CD4-positive, alpha-beta T cell (primary cell): Measurements from ENCODE around the gene LGI1. TPM values are rescaled to one million over a fixed set of nuclear protein-coding genes. Genes with fewer than 3 reads are reported as not detected.

Experiments
- ATAC-seq: fragments of 200-7000 bp; cut with Tn5 transposase; one replicate; pipeline ENCODE4 v1.10.0; 2022; ENCODE audit warnings: mild to moderate bottlenecking; ENCODE audit not compliant: poor library complexity
- CTCF ChIA-PET: fragments of 350-600 bp; sonication (Branson Sonifier 250); formaldehyde crosslinking; loops from one replicate; lab custom pipeline; 2021; ENCODE audit warnings: antibody characterized with exemption, inconsistent platforms; lab: Charles Lee
- POLR2A ChIA-PET: fragments of 350-600 bp; sonication (Branson Sonifier 250); formaldehyde crosslinking; loops from one replicate; lab custom pipeline; 2021; ENCODE audit warnings: antibody characterized with exemption, inconsistent platforms; lab: Charles Lee
- DNase-seq, 14 experiments: peaks; one replicate each; pipeline ENCODE4 v3.0.0-alpha.2; 2013 to 2020; ENCODE audit warnings: mixed read lengths in 2 of 14
- H3K27ac ChIP-seq, 2 donors: one replicate each; pipeline versions ENCODE4 v1.5.1 to v1.7.0; 2013; ENCODE audit warnings: low read length in 2 of 2, low read depth in 1 of 2, mild to moderate bottlenecking in 1 of 2
- H3K27me3 ChIP-seq, 2 experiments: 1 replicate in 1 of 2; 2 replicates in 1 of 2; pipeline versions ENCODE4 v1.6.1 to v1.7.0; 2013; ENCODE audit warnings: low read length in 2 of 2, control low read depth in 1 of 2, mild to moderate bottlenecking in 1 of 2, moderate library complexity in 1 of 2; ENCODE audit not compliant: insufficient read depth in 2 of 2, control insufficient read depth in 1 of 2
- H3K36me3 ChIP-seq: one replicate; pipeline ENCODE4 v1.6.1; 2013; ENCODE audit warnings: low read length, control low read depth; ENCODE audit not compliant: insufficient read depth
- H3K4me1 ChIP-seq: one replicate; pipeline ENCODE4 v1.6.1; 2013; ENCODE audit warnings: low read length, control low read depth; ENCODE audit not compliant: insufficient read depth
- H3K4me3 ChIP-seq: one replicate; pipeline ENCODE4 v1.5.1; 2013; ENCODE audit warnings: mild to moderate bottlenecking, low read length, moderate library complexity
- H3K9me3 ChIP-seq, 2 experiments: 1 replicate in 1 of 2; 2 replicates in 1 of 2; pipeline versions ENCODE4 v1.6.1 to v1.7.0; 2013; ENCODE audit warnings: low read length in 2 of 2, mild to moderate bottlenecking in 2 of 2, control low read depth in 1 of 2, moderate library complexity in 1 of 2; ENCODE audit not compliant: control insufficient read depth in 1 of 2, insufficient read depth in 1 of 2
- H3K27ac Mint-ChIP-seq: one replicate; pipeline ENCODE4 v1.8.0; 2020; ENCODE audit warnings: mixed read lengths
- H3K27me3 Mint-ChIP-seq: one replicate; pipeline ENCODE4 v1.8.0; 2021; ENCODE audit warnings: mixed read lengths
- H3K36me3 Mint-ChIP-seq: one replicate; pipeline ENCODE4 v1.8.0; 2021; ENCODE audit warnings: low read depth, mixed read lengths
- H3K4me1 Mint-ChIP-seq: one replicate; pipeline ENCODE4 v1.8.0; 2021; ENCODE audit warnings: low read depth, mixed read lengths
- H3K4me3 Mint-ChIP-seq: one replicate; pipeline ENCODE4 v1.8.0; 2020; ENCODE audit warnings: mild to moderate bottlenecking, mixed read lengths
- H3K9me3 Mint-ChIP-seq: one replicate; pipeline ENCODE4 v1.8.0; 2020; ENCODE audit warnings: mixed read lengths
- CTCF ChIP-seq: fragments of 200-600 bp; IDR thresholded peaks from one replicate; pipeline ENCODE4 v1.8.0; 2022; ENCODE audit warnings: antibody characterized with exemption, mild to moderate bottlenecking
- intact Hi-C, 2 experiments: fragments of 100-400 bp; cut with DNase I in 1 of 2; cut with micrococcal nuclease in 1 of 2; formaldehyde crosslinking; loops; one replicate each; pipeline versions ENCODE4 v1.15.1 to v1.9.0; 2023 to 2025; cut with DNase I, micrococcal nuclease
- total RNA-seq, 174 experiments: library from RNA in 2 of 174; stranded (reverse) in 2 of 174; gene quantifications; one replicate each; pipeline ENCODE4 v1.2.3 and lab custom pipeline; 2021 to 2026

The LGI1 gene
- total RNA-seq, 2 experiments from 2014 or later, result not detected

- Mint-ChIP-seq H3K27me3 (peaks cover 44% of the 10 kb centered on the region), H3K4me1 (no peaks in the 10 kb centered on the region), H3K9me3 (no peaks in the 10 kb centered on the region), H3K4me3 (no peak overlapping the region), H3K27ac (no peak overlapping the region), H3K36me3 (no peaks in the 10 kb centered on the region)
- H3K4me1 ChIP-seq, result no peaks in the 10 kb centered on the region
- ChIA-PET CTCF (no interaction called here), POLR2A (no interaction called here)
- no peak overlapping the region for H3K4me3 ChIP-seq
- ATAC-seq (no peak), DNase-seq (peak in 1 of 14 experiments; percentile 17)
- no peaks in the 10 kb centered on the region for H3K9me3 ChIP-seq
- intact Hi-C loops, result no loop called here
- no peaks in the 10 kb centered on the region for H3K27me3 ChIP-seq
- H3K36me3 ChIP-seq, result no peaks in the 10 kb centered on the region
- no peak overlapping the region for H3K27ac ChIP-seq
- no peak for TF ChIP-seq CTCF
Measured at GRCh38 chr10:93718937-93719725, 38.6 kb upstream of the LGI1 start.

- Histone ChIP-seq H3K9me3 (no peaks in the 10 kb centered on the region), H3K27ac (no peak overlapping the region), H3K4me3 (no peak overlapping the region), H3K36me3 (no peaks in the 10 kb centered on the region), H3K4me1 (no peaks in the 10 kb centered on the region), H3K27me3 (peaks cover 0 to 7% of the 10 kb centered on the region in 2 experiments)
- Mint-ChIP-seq H3K4me3 (no peak overlapping the region), H3K27ac (no peak overlapping the region), H3K36me3 (no peaks in the 10 kb centered on the region), H3K27me3 (peaks cover 45% of the 10 kb centered on the region), H3K4me1 (no peaks in the 10 kb centered on the region), H3K9me3 (no peaks in the 10 kb centered on the region)
- no peak for TF ChIP-seq CTCF
- DNase-seq (no peak), ATAC-seq (no peak)
- ChIA-PET CTCF (no interaction called here), POLR2A (no interaction called here)
- intact Hi-C loops, result no loop called here
Measured at GRCh38 chr10:93719901-93720300, 37.8 kb upstream of the LGI1 start.

GRCh38 chr10:93722550-93722949, 35.2 kb upstream of the LGI1 start:
- CTCF ChIA-PET, result no interaction called here
- Mint-ChIP-seq H3K27ac (no peak overlapping the region), H3K4me1 (no peaks in the 10 kb centered on the region), H3K4me3 (no peak overlapping the region), H3K36me3 (no peaks in the 10 kb centered on the region), H3K27me3 (peaks cover 62% of the 10 kb centered on the region), H3K9me3 (no peaks in the 10 kb centered on the region)
- POLR2A ChIA-PET, result no interaction called here
- H3K9me3 ChIP-seq, result no peaks in the 10 kb centered on the region
- ATAC-seq, result no peak
- no peaks in the 10 kb centered on the region for H3K36me3 ChIP-seq
- H3K4me3 ChIP-seq, result no peak overlapping the region
- peaks cover 3 to 20% of the 10 kb centered on the region in 2 experiments for H3K27me3 ChIP-seq
- H3K4me1 ChIP-seq, result no peaks in the 10 kb centered on the region
- H3K27ac ChIP-seq, result no peak overlapping the region
- no peak for TF ChIP-seq CTCF
- intact Hi-C loops, result no loop called here
- no peak for DNase-seq
